HepG2 (cell line): ENCODE results near the gene TMEM131. TPM values are rescaled to one million over a fixed set of nuclear protein-coding genes. Genes with fewer than 3 reads are reported as not detected.

Experiments
- ARID5B ChIP-seq: IDR thresholded peaks from 2 replicates; pipeline ENCODE4 v1.4.0; 2020; ENCODE audit warnings: mild to moderate bottlenecking, missing genetic modification reagents
- GATAD2A ChIP-seq: IDR thresholded peaks from 2 replicates; pipeline ENCODE4 v1.6.1; 2016
- HOXA3 ChIP-seq: sonication (generic); formaldehyde crosslinking; IDR thresholded peaks from 2 replicates; pipeline ENCODE4 v1.5.0; 2020; ENCODE audit warnings: missing genetic modification reagents
- KLF15 ChIP-seq: sonication (generic); formaldehyde crosslinking; IDR thresholded peaks from 2 replicates; pipeline ENCODE4 v1.8.1; 2023; ENCODE audit warnings: borderline replicate concordance, mild to moderate bottlenecking, inconsistent platforms, missing genetic modification reagents, mixed read lengths
- MAX ChIP-seq: IDR thresholded peaks from 2 replicates; pipeline ENCODE4 v1.6.1; 2012; ENCODE audit warnings: inconsistent platforms
- SALL1 ChIP-seq: sonication (generic); formaldehyde crosslinking; IDR thresholded peaks from 2 replicates; pipeline ENCODE4 v1.8.0; 2022; ENCODE audit warnings: mild to moderate bottlenecking, missing genetic modification reagents
- SAP130 ChIP-seq: IDR thresholded peaks from 2 replicates; pipeline ENCODE4 v1.6.1; 2016; ENCODE audit warnings: low read depth
- ZFX ChIP-seq: sonication (generic); formaldehyde crosslinking; IDR thresholded peaks from 2 replicates; pipeline ENCODE4 v1.4.0; 2020; ENCODE audit warnings: mild to moderate bottlenecking, low read depth, missing genetic modification reagents, moderate library complexity
- ZNF337 ChIP-seq: sonication (generic); formaldehyde crosslinking; IDR thresholded peaks from 2 replicates; pipeline ENCODE4 v1.5.1; 2020; ENCODE audit warnings: missing genetic modification reagents, low read depth, mild to moderate bottlenecking, borderline replicate concordance
- ZSCAN9 ChIP-seq: IDR thresholded peaks from 2 replicates; pipeline ENCODE4 v1.6.1; 2016; ENCODE audit warnings: borderline replicate concordance
- polyA plus RNA-seq, 8 experiments: library from polyadenylated mRNA; depleted of rRNA in 3 of 8; stranded (reverse) in 7 of 8; unstranded in 1 of 8; fragments of >200 nt; fragmentation: Illumina TruSeq in 4 of 8; extraction: Trizol in 4 of 8; gene quantifications; 2 replicates each; pipeline versions ENCODE4 v1.2.1 to v1.2.3, GENCODE V29; 2011 to 2016; ENCODE audit warnings: low read depth in 4 of 8, missing spikeins in 1 of 8, mixed read lengths in 1 of 8; ENCODE audit not compliant: insufficient read depth in 1 of 8
- total RNA-seq, 5 experiments: library from RNA; depleted of rRNA; stranded (reverse); fragments of >200 nt; fragmentation: Illumina TruSeq; extraction: Trizol; gene quantifications; 2 replicates each; pipeline ENCODE4 v1.2.3, GENCODE V29; 2016; ENCODE audit warnings: low read depth in 1 of 5
- TF ChIP-seq, protein P1 (sequence below): IDR thresholded peaks from 2 replicates; pipeline ENCODE4 v1.6.1; 2016

Gene TMEM131
- total and polyA plus RNA-seq, 2 of the 13 experiments (the other 11 are each of a cell fraction or from before 2014, with no cell fraction given): 17.9 to 19.5 TPM

GRCh38 chr2:97713296-97714083 is 282.3 kb downstream of the TMEM131 start, which contains the start of gene ZAP70 (continued):
- TF ChIP-seq ARID5B (CRISPR knock-in tag): peak; percentile 63
- TF ChIP-seq SAP130 (CRISPR knock-in tag): peak; percentile 70
- peak; percentile 66 for TF ChIP-seq SALL1 (CRISPR knock-in tag)
- no peak for TF ChIP-seq KLF15 (CRISPR knock-in tag)
- peak; percentile 44; the same call in 1 of the 2 replicates for TF ChIP-seq GATAD2A (CRISPR knock-in tag)
- peak; percentile 94 for TF ChIP-seq MAX
- TF ChIP-seq, protein P1, sequence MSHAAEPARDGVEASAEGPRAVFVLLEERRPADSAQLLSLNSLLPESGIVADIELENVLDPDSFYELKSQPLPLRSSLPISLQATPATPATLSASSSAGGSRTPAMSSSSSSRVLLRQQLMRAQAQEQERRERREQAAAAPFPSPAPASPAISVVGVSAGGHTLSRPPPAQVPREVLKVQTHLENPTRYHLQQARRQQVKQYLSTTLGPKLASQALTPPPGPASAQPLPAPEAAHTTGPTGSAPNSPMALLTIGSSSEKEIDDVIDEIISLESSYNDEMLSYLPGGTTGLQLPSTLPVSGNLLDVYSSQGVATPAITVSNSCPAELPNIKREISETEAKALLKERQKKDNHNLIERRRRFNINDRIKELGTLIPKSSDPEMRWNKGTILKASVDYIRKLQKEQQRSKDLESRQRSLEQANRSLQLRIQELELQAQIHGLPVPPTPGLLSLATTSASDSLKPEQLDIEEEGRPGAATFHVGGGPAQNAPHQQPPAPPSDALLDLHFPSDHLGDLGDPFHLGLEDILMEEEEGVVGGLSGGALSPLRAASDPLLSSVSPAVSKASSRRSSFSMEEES (CRISPR knock-in tag): peak; percentile 72
- TF ChIP-seq ZSCAN9 (CRISPR knock-in tag): 0 out of 2 replicates have a peak, but pooled peaks have one; percentile 27
- TF ChIP-seq HOXA3 (CRISPR knock-in tag): 0 out of 2 replicates have a peak, but pooled peaks have one; percentile 15
- no peak for TF ChIP-seq ZNF337 (CRISPR knock-in tag)
- peak; percentile 89 for TF ChIP-seq ZFX (CRISPR knock-in tag)
